HG02885 (cell line): Measurements from ENCODE around the gene PKN1.

Experiments
- ATAC-seq: cut with Tn5 transposase; IDR thresholded peaks from one replicate; pipeline ENCODE4 v1.9.1; 2021; ENCODE audit warnings: mild to moderate bottlenecking; ENCODE audit not compliant: unreplicated experiment, poor library complexity

PKN1 gene

GRCh38 chr19:14507704-14508542 is 74.8 kb downstream of the PKN1 start:
- ATAC-seq = no peak

- no peak for ATAC-seq
Measured at GRCh38 chr19:14510311-14511228, 77.5 kb downstream of the PKN1 start.

GRCh38 chr19:14511229-14511593 is 78.1 kb downstream of the PKN1 start:
- ATAC-seq = no peak

- no peak for ATAC-seq
Measured at GRCh38 chr19:14512406-14512961, 79.4 kb downstream of the PKN1 start.

- no peak for ATAC-seq
Measured at GRCh38 chr19:14514215-14514863, 81.2 kb downstream of the PKN1 start.

GRCh38 chr19:14515501-14516047 is 82.5 kb downstream of the PKN1 start:
- no peak for ATAC-seq

- ATAC-seq = no peak
Measured at GRCh38 chr19:14516048-14516534, 83.0 kb downstream of the PKN1 start.

GRCh38 chr19:14516746-14517438 is 83.8 kb downstream of the PKN1 start:
- no peak for ATAC-seq

- ATAC-seq = no peak
Measured at GRCh38 chr19:14517446-14517839, 84.3 kb downstream of the PKN1 start.

GRCh38 chr19:14517840-14518505 is 84.9 kb downstream of the PKN1 start, which contains the start of gene DNAJB1:
Gene DNAJB1, minus strand, starts transcription at chr19:14518397. Its CDS starts 48 bp downstream, at chr19:14518349.
- peak; percentile 66 for ATAC-seq

GRCh38 chr19:14519245-14519859 is 86.2 kb downstream of the PKN1 start:
- no peak for ATAC-seq

- no peak for ATAC-seq
Measured at GRCh38 chr19:14519860-14520407, 86.8 kb downstream of the PKN1 start.

GRCh38 chr19:14520543-14520942 is 87.4 kb downstream of the PKN1 start:
- ATAC-seq = no peak
